H9 (cell line): ENCODE results near the gene HMG20B. TPM values are rescaled to one million over a fixed set of nuclear protein-coding genes. Genes with fewer than 3 reads are reported as not detected.

Source experiments
- DNase-seq: peaks from one replicate; pipeline ENCODE4 v3.0.0-alpha.2; 2017
- H2AFZ ChIP-seq: one replicate; pipeline ENCODE4 v1.6.1; 2013; ENCODE audit warnings: mild to moderate bottlenecking, low read length, control low read depth, moderate library complexity
- H2AK5ac ChIP-seq: 2 replicates; pipeline ENCODE4 v1.6.1; 2013; ENCODE audit warnings: low read length, control low read depth, mixed read lengths; ENCODE audit not compliant: insufficient read length
- H2BK120ac ChIP-seq: one replicate; pipeline ENCODE4 v1.6.1; 2013; ENCODE audit warnings: low read depth, mild to moderate bottlenecking, low read length, control low read depth, inconsistent platforms; ENCODE audit not compliant: poor library complexity, severe bottlenecking
- H2BK12ac ChIP-seq: 2 replicates; pipeline ENCODE4 v1.6.1; 2013; ENCODE audit warnings: low read length, control low read depth, mixed read lengths, low read depth; ENCODE audit not compliant: insufficient read length
- H2BK15ac ChIP-seq: 2 replicates; pipeline ENCODE4 v1.6.1; 2013; ENCODE audit warnings: low read depth, low read length, control low read depth
- H2BK20ac ChIP-seq: one replicate; pipeline ENCODE4 v1.6.1; 2013; ENCODE audit warnings: low read depth, mild to moderate bottlenecking, low read length, control low read depth, inconsistent platforms; ENCODE audit not compliant: poor library complexity, severe bottlenecking
- H2BK5ac ChIP-seq: 2 replicates; pipeline ENCODE4 v1.6.1; 2013; ENCODE audit warnings: low read length, control low read depth, mixed read lengths; ENCODE audit not compliant: insufficient read length
- H3K14ac ChIP-seq: 2 replicates; pipeline ENCODE4 v1.6.1; 2013; ENCODE audit warnings: low read length, control low read depth; ENCODE audit not compliant: insufficient read depth
- H3K18ac ChIP-seq: 2 replicates; pipeline ENCODE4 v1.6.1; 2013; ENCODE audit warnings: low read depth, mild to moderate bottlenecking, mixed read lengths, low read length, control low read depth; ENCODE audit not compliant: insufficient read length
- H3K23ac ChIP-seq: 2 replicates; pipeline ENCODE4 v1.6.1; 2013; ENCODE audit warnings: low read length, control low read depth, mixed read lengths, low read depth; ENCODE audit not compliant: insufficient read length
- H3K23me2 ChIP-seq: 2 replicates; pipeline ENCODE4 v1.6.1; 2013; ENCODE audit warnings: low read depth, mild to moderate bottlenecking, mixed read lengths, low read length, control low read depth; ENCODE audit not compliant: insufficient read length, poor library complexity, severe bottlenecking
- H3K27ac ChIP-seq: 2 replicates; pipeline ENCODE4 v1.5.1; 2013; ENCODE audit warnings: low read length, control low read depth, mixed read lengths, low read depth; ENCODE audit not compliant: insufficient read length
- H3K27me3 ChIP-seq: 2 replicates; pipeline ENCODE4 v1.6.1; 2013; ENCODE audit warnings: low read length, control low read depth, inconsistent platforms; ENCODE audit not compliant: insufficient read depth
- H3K4ac ChIP-seq: 2 replicates; pipeline ENCODE4 v1.6.1; 2013; ENCODE audit warnings: low read depth, mild to moderate bottlenecking, control low read depth, inconsistent platforms, low read length, moderate library complexity
- H3K4me1 ChIP-seq: 2 replicates; pipeline ENCODE4 v1.6.1; 2013; ENCODE audit warnings: low read length, control low read depth, inconsistent platforms; ENCODE audit not compliant: insufficient read depth
- H3K4me2 ChIP-seq: 2 replicates; pipeline ENCODE4 v1.6.1; 2013; ENCODE audit warnings: low read length, control low read depth, mixed read lengths; ENCODE audit not compliant: insufficient read length, insufficient read depth
- H3K56ac ChIP-seq: 2 replicates; pipeline ENCODE4 v1.6.1; 2013; ENCODE audit warnings: low read depth, mild to moderate bottlenecking, mixed read lengths, low read length, control low read depth; ENCODE audit not compliant: insufficient read length
- H3K79me1 ChIP-seq: 2 replicates; pipeline ENCODE4 v1.6.1; 2013; ENCODE audit warnings: low read depth, mild to moderate bottlenecking, moderate library complexity, low read length, control low read depth, inconsistent platforms; ENCODE audit not compliant: insufficient read depth, poor library complexity, severe bottlenecking
- H3K79me2 ChIP-seq: 2 replicates; pipeline ENCODE4 v1.6.1; 2013; ENCODE audit warnings: low read length, control low read depth, inconsistent platforms; ENCODE audit not compliant: insufficient read depth
- H3K9ac ChIP-seq: 2 replicates; pipeline ENCODE4 v1.6.1; 2013; ENCODE audit warnings: low read length, control low read depth, mixed read lengths; ENCODE audit not compliant: insufficient read length; ENCODE audit errors: extremely low read depth
- H3K9me3 ChIP-seq: one replicate; pipeline ENCODE4 v1.6.1; 2013; ENCODE audit warnings: low read depth, low read length, inconsistent platforms; ENCODE audit not compliant: control insufficient read depth
- H3T11ph ChIP-seq: one replicate; pipeline ENCODE4 v1.6.1; 2013; ENCODE audit warnings: mild to moderate bottlenecking, low read length, control low read depth, inconsistent platforms
- H4K20me1 ChIP-seq: one replicate; pipeline ENCODE4 v1.6.1; 2013; ENCODE audit not compliant: control insufficient read depth, insufficient read length, insufficient read depth
- H4K5ac ChIP-seq: 2 replicates; pipeline ENCODE4 v1.6.1; 2013; ENCODE audit warnings: low read depth, mild to moderate bottlenecking, mixed read lengths, low read length, control low read depth; ENCODE audit not compliant: insufficient read length
- H4K8ac ChIP-seq: replicated peaks from 2 replicates; pipeline ENCODE4 v1.6.1; 2013; ENCODE audit warnings: low read length, control low read depth, mixed read lengths, low read depth; ENCODE audit not compliant: insufficient read length
- H4K91ac ChIP-seq: 2 replicates; pipeline ENCODE4 v1.6.1; 2013; ENCODE audit warnings: low read depth, mild to moderate bottlenecking, moderate library complexity, mixed read lengths, low read length, control low read depth; ENCODE audit not compliant: insufficient read length
- H3K27ac Mint-ChIP-seq, 3 experiments: 2 replicates in 2 of 3; 3 replicates in 1 of 3; pipeline ENCODE4 v1.8.0; 2020 to 2021; ENCODE audit warnings: mixed read lengths in 3 of 3, mild to moderate bottlenecking in 1 of 3, moderate library complexity in 1 of 3
- H3K27me3 Mint-ChIP-seq: 2 replicates; pipeline ENCODE4 v1.8.0; 2021; ENCODE audit warnings: low read depth, mild to moderate bottlenecking, moderate library complexity, mixed read lengths
- H3K36me3 Mint-ChIP-seq, 3 experiments: 2 replicates in 2 of 3; 3 replicates in 1 of 3; pipeline ENCODE4 v1.8.0; 2020 to 2021; ENCODE audit warnings: low read depth in 3 of 3, mixed read lengths in 3 of 3; ENCODE audit not compliant: insufficient read depth in 1 of 3
- H3K4me1 Mint-ChIP-seq, 2 experiments: 2 replicates each; pipeline ENCODE4 v1.8.0; 2020; ENCODE audit warnings: mixed read lengths in 2 of 2
- H3K4me3 Mint-ChIP-seq, 2 experiments: 2 replicates in 1 of 2; 3 replicates in 1 of 2; pipeline ENCODE4 v1.8.0; 2020 to 2021; ENCODE audit warnings: mild to moderate bottlenecking in 2 of 2, mixed read lengths in 2 of 2, moderate library complexity in 1 of 2
- H3K9me3 Mint-ChIP-seq, 2 experiments: 2 replicates in 1 of 2; 3 replicates in 1 of 2; pipeline ENCODE4 v1.8.0; 2020; ENCODE audit warnings: mild to moderate bottlenecking in 2 of 2, mixed read lengths in 2 of 2, moderate library complexity in 1 of 2
- CTCF ChIP-seq: fragments of 200-600 bp; sonication (generic); conservative IDR thresholded peaks from 3 replicates; pipeline ENCODE4 v1.8.0; 2021; ENCODE audit warnings: antibody characterized with exemption, mild to moderate bottlenecking
- WGBS: extraction: QIAGEN DNeasy Blood & Tissue Kit; methylation state at CpG from one replicate; pipeline ENCODE4 v1.1.7; 2013; ENCODE audit warnings: missing lambda C conversion rate, low lambda C conversion rate, mixed read lengths; ENCODE audit not compliant: insufficient read length; ENCODE audit errors: extremely low coverage; 5-methylcytosine and 5-hydroxymethylcytosine counted together
- total RNA-seq: library from RNA; stranded (reverse); gene quantifications from 2 replicates; pipeline ENCODE4 v1.2.1, GENCODE V29; 2021

HMG20B gene
- total RNA-seq, 1 experiment from 2014 or later: 58.1 TPM

GRCh38 chr19:3532154-3532786 lies 40.5 kb upstream of the HMG20B start:
- Histone ChIP-seq H2AFZ (no peak overlapping the region), H3K4ac (no peak overlapping the region), H3K18ac (no peak overlapping the region), H4K5ac (no peak overlapping the region), H2BK5ac (no peak overlapping the region), H3K79me2 (no peaks in the 10 kb centered on the region), H3K56ac (no peak overlapping the region), H3K4me2 (no peak overlapping the region), H2BK15ac (no peak overlapping the region), H3T11ph (no peak overlapping the region), H3K23me2 (no peaks in the 10 kb centered on the region), H4K91ac (no peak overlapping the region), H2BK120ac (no peak overlapping the region), H3K27me3 (no peaks in the 10 kb centered on the region), H3K9ac (no peak overlapping the region), H3K79me1 (no peaks in the 10 kb centered on the region), H3K14ac (no peak overlapping the region), H2BK12ac (no peak overlapping the region), H4K20me1 (no peaks in the 10 kb centered on the region), H2AK5ac (no peak overlapping the region), H3K23ac (no peak overlapping the region), H2BK20ac (no peak overlapping the region), H3K9me3 (no peaks in the 10 kb centered on the region), H3K27ac (no peak overlapping the region), H4K8ac (no peak overlapping the region), H3K4me1 (no peaks in the 10 kb centered on the region)
- H3K27ac Mint-ChIP-seq: no peak overlapping the region
- no peak for TF ChIP-seq CTCF
- no peaks in the 10 kb centered on the region for H3K27me3 Mint-ChIP-seq
- no peak overlapping the region; a peak in 1 of 5 replicates for H3K4me3 Mint-ChIP-seq
- H3K4me1 Mint-ChIP-seq: no peaks in the 10 kb centered on the region
- DNase-seq: no peak
- H3K9me3 Mint-ChIP-seq: no peaks in the 10 kb centered on the region
- H3K36me3 Mint-ChIP-seq: peaks cover 17 to 43% (median 42%) of the 10 kb centered on the region in 3 experiments; a peak in 6 of 7 replicates
- WGBS: no CpG with 5 or more reads among the region's 33 CpGs
